K562 (cell line): Measurements from ENCODE around the gene GKN1. TPM values are rescaled to one million over a fixed set of nuclear protein-coding genes. Genes with fewer than 3 reads are reported as not detected.

Source experiments
- ATAC-seq: fragments of 200-7000 bp; cut with Tn5 transposase; 3 replicates; pipeline ENCODE4 v1.9.1; 2020; ENCODE audit warnings: moderate library complexity
- BruUV-seq: library from RNA; stranded (reverse); fragments of 400-500 nt; replicated peaks from 2 replicates; lab custom pipeline; 2021; lab: Mats Ljungman, UMichigan
- CTCF ChIA-PET: fragments of 300-600 bp; formaldehyde crosslinking; extraction: SDS; loops from one replicate; lab custom pipeline; 2021; ENCODE audit warnings: low intra/inter-chr PET ratio; lab: Yijun Ruan, JAX
- POLR2A ChIA-PET: fragments of 300-600, 350-650 bp; sonication (Branson Sonifier 250); formaldehyde crosslinking; extraction: SDS; loops from one replicate; lab custom pipeline; 2021; ENCODE audit warnings: antibody characterized with exemption, inconsistent platforms; lab: Yijun Ruan, JAX
- DNase-seq, 4 experiments: peaks; one replicate each; pipeline versions ENCODE4 v3.0.0 to v3.0.0-alpha.2; 2011 to 2018; ENCODE audit warnings: low spot score in 3 of 4, mixed read lengths in 3 of 4; ENCODE audit errors: extremely low read depth in 1 of 4
- FAIRE-seq: peaks from 2 replicates; lab custom pipeline; 2011; peaks lifted over from hg19 to GRCh38; lab: Jason Lieb, UNC
- H2AFZ ChIP-seq: 2 replicates; pipeline ENCODE4 v1.6.0; 2011; ENCODE audit warnings: low read depth, low read length, control low read depth, inconsistent platforms
- H3K27ac ChIP-seq: fragments of 200-600 bp; 3 replicates; pipeline ENCODE4 v1.8.0; 2011; ENCODE audit warnings: low read depth, mild to moderate bottlenecking, control low read depth, inconsistent platforms, low read length, moderate library complexity, mixed read lengths; ENCODE audit errors: extremely low read depth
- H3K27me3 ChIP-seq, 2 experiments: fragments of 300-600 bp in 1 of 2; 2 replicates in 1 of 2; 3 replicates in 1 of 2; pipeline versions ENCODE4 v1.6.0 to v1.8.0; 2011; ENCODE audit warnings: inconsistent platforms in 2 of 2, low read length in 2 of 2, mild to moderate bottlenecking in 1 of 2, mixed read lengths in 1 of 2, moderate library complexity in 1 of 2; ENCODE audit not compliant: control insufficient read depth in 2 of 2, insufficient read depth in 2 of 2
- H3K36me3 ChIP-seq: fragments of 300-600 bp; 3 replicates; pipeline ENCODE4 v1.8.0; 2011; ENCODE audit warnings: mild to moderate bottlenecking, low read length, inconsistent platforms; ENCODE audit not compliant: control insufficient read depth, insufficient read depth
- H3K4me1 ChIP-seq, 2 experiments: fragments of 200-600 bp in 1 of 2; replicated peaks in 1 of 2; 2 replicates in 1 of 2; 3 replicates in 1 of 2; pipeline versions ENCODE4 v1.5.1 to v1.8.0; 2011; ENCODE audit warnings: inconsistent platforms in 2 of 2, low read length in 2 of 2, mild to moderate bottlenecking in 1 of 2, mixed read lengths in 1 of 2, moderate library complexity in 1 of 2; ENCODE audit not compliant: control insufficient read depth in 2 of 2, insufficient read depth in 2 of 2
- H3K4me2 ChIP-seq: 2 replicates; pipeline ENCODE4 v1.6.1; 2011; ENCODE audit warnings: low read length, control low read depth, inconsistent platforms, mixed read lengths; ENCODE audit not compliant: insufficient read depth
- H3K4me3 ChIP-seq: fragments of 200-600 bp; sonication (generic), shearing (Covaris generic); 2 replicates; pipeline ENCODE4 v1.5.1; 2016; ENCODE audit warnings: control low read depth, inconsistent platforms
- H3K79me2 ChIP-seq: fragments of 200-600 bp; 3 replicates; pipeline ENCODE4 v1.8.0; 2011; ENCODE audit warnings: low read length, inconsistent platforms; ENCODE audit not compliant: control insufficient read depth, insufficient read depth
- H3K9ac ChIP-seq, 2 experiments: 2 replicates each; pipeline versions ENCODE4 v1.6.0 to v1.6.1; 2011; ENCODE audit warnings: low read depth in 2 of 2, low read length in 2 of 2, control low read depth in 1 of 2, inconsistent platforms in 1 of 2, mild to moderate bottlenecking in 1 of 2, mixed read lengths in 1 of 2; ENCODE audit not compliant: insufficient read depth in 1 of 2
- H3K9me1 ChIP-seq: one replicate; pipeline ENCODE4 v1.6.0; 2011; ENCODE audit warnings: inconsistent platforms, mild to moderate bottlenecking, low read length, moderate library complexity; ENCODE audit not compliant: control insufficient read depth, insufficient read depth
- H3K9me3 ChIP-seq: replicated peaks from 2 replicates; pipeline ENCODE4 v1.5.1; 2011; ENCODE audit warnings: low read depth, low read length, inconsistent platforms; ENCODE audit not compliant: control insufficient read depth, insufficient read depth
- H4K20me1 ChIP-seq: replicated peaks from 2 replicates; pipeline ENCODE4 v1.6.1; 2011; ENCODE audit warnings: low read length, inconsistent platforms, mixed read lengths; ENCODE audit not compliant: control insufficient read depth, insufficient read depth
- PHTF2 ChIP-seq: fragments of 250-450 bp; sonication (Bioruptor Pico); IDR thresholded peaks from 2 replicates; pipeline ENCODE4 v1.5.0; 2021; ENCODE audit warnings: mild to moderate bottlenecking
- PTTG1 ChIP-seq: fragments of 450-650 bp; IDR thresholded peaks from 2 replicates; pipeline ENCODE4 v1.6.1; 2016; ENCODE audit warnings: low read depth, mild to moderate bottlenecking, missing genetic modification characterization, missing compliant biosample characterization
- RAD21 ChIP-seq, 2 experiments: fragments of 250-450 bp in 1 of 2; fragments of 450-650 bp in 1 of 2; sonication (Bioruptor Pico) in 1 of 2; formaldehyde crosslinking in 1 of 2; IDR thresholded peaks in 1 of 2; conservative IDR thresholded peaks in 1 of 2; 2 replicates each; pipeline versions ENCODE4 v1.4.0 to v1.8.0; 2020 to 2022; ENCODE audit warnings: mild to moderate bottlenecking in 2 of 2, moderate library complexity in 1 of 2
- ZNF316 ChIP-seq: fragments of 450-650 bp; IDR thresholded peaks from 2 replicates; pipeline ENCODE4 v1.6.1; 2016
- WGBS: fragments of 100-300 bp; shearing (Covaris generic); methylation state at CpG from one replicate; pipeline ENCODE4 v1.1.6; 2016; ENCODE audit warnings: low coverage, mixed read lengths; ENCODE audit not compliant: insufficient coverage; ENCODE audit errors: missing lambda C conversion rate; 5-methylcytosine and 5-hydroxymethylcytosine counted together
- in situ Hi-C: fragments of 300-500 bp; cut with MboI; formaldehyde crosslinking; loops from 4 replicates; pipeline ENCODE4 v1.15.0; 2018; ENCODE audit warnings: inconsistent platforms, mixed read lengths
- intact Hi-C: fragments of 100-400 bp; cut with micrococcal nuclease; formaldehyde crosslinking; loops from 2 replicates; pipeline ENCODE4 v1.14.2; 2022
- polyA plus RNA-seq, 8 experiments: library from polyadenylated mRNA; depleted of rRNA in 4 of 8; stranded (reverse) in 5 of 8; unstranded in 3 of 8; fragments of >200 nt; fragmentation: Nextera tagmentation in 2 of 8; fragmentation: Illumina TruSeq in 1 of 8; extraction: Ambion mirVana in 2 of 8; extraction: Trizol in 1 of 8; gene quantifications; 2 replicates each; pipeline versions ENCODE4 v1.2.1 to v1.2.3, GENCODE V29; 2011 to 2014; ENCODE audit warnings: inconsistent platforms in 1 of 8, missing spikeins in 1 of 8
- total RNA-seq, 7 experiments: library from RNA; depleted of rRNA in 6 of 7; stranded (reverse); fragments of >200 nt in 6 of 7; fragmentation: Illumina TruSeq in 2 of 7; extraction: Trizol in 2 of 7; gene quantifications; 2 replicates each; pipeline versions ENCODE4 v1.2.1 to v1.2.3, GENCODE V29; 2011 to 2021; ENCODE audit warnings: low replicate concordance in 1 of 7
- TF ChIP-seq, protein P1 (sequence below): fragments of 450-650 bp; IDR thresholded peaks from 2 replicates; pipeline ENCODE4 v1.6.1; 2016; ENCODE audit warnings: low read depth
- TF ChIP-seq, protein P2 (sequence below): fragments of 250-450 bp; sonication (Bioruptor Pico); IDR thresholded peaks from 2 replicates; pipeline ENCODE4 v1.5.0; 2021; ENCODE audit warnings: mild to moderate bottlenecking, borderline replicate concordance

GKN1 gene
- total and polyA plus RNA-seq, 9 of the 15 experiments (the other 6 are each of a cell fraction or from before 2014, with no cell fraction given), result not detected

DNA sequence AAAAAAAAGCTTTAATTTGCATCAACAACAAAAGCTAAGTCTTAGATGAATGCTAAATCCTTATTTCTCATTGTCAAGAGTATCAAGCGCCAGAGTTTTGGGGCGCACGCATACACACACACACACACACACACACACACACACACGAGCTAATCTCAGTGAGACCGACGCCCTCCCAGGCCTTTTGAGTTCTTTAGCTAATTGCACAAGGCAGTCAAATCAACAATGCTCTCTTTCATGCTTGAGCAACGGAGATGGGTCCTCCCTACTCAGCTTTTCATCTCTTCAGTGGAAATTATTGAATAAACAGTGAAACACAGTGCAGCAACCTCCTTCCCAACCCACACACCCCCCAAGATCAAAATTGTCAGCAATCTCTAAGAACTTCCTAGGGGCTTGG, 19.2 kb downstream of the GKN1 start:
- no peak overlapping the region for H3K27ac ChIP-seq
- intact Hi-C loops (no loop called here), in situ Hi-C loops (no loop called here)
- DNase-seq (no peak), ATAC-seq (no peak), FAIRE-seq (no peak)
- no peaks in the 10 kb centered on the region for H3K36me3 ChIP-seq
- H3K9me3 ChIP-seq, result no peaks in the 10 kb centered on the region
- WGBS, result 0% methylated on average over 7 of the region's 7 CpGs
- no peaks in the 10 kb centered on the region for H3K79me2 ChIP-seq
- H3K9ac ChIP-seq, result no peak overlapping the region
- no TSS peak for BruUV-seq
- no peaks in the 10 kb centered on the region for H3K4me1 ChIP-seq
- peaks cover 0 to 17% of the 10 kb centered on the region in 2 experiments; a peak in 4 of 5 replicates for H3K27me3 ChIP-seq
- H3K4me3 ChIP-seq, result no peak overlapping the region
- no peaks in the 10 kb centered on the region for H3K9me1 ChIP-seq
- no peak overlapping the region for H3K4me2 ChIP-seq
- CTCF ChIA-PET, result no interaction called here
- POLR2A ChIA-PET, result interaction anchor here (0.6 kb wide), 1 partner anchor 68 kb away, joined by 3 read pairs; no protein-coding TSS in a partner anchor
- no peak overlapping the region for H2AFZ ChIP-seq
- H4K20me1 ChIP-seq, result no peaks in the 10 kb centered on the region
- TF ChIP-seq ZNF316 (no peak), RAD21 (CRISPR knock-in tag; conservative IDR thresholded peaks at IDR 0.05 in 1 of 2, IDR thresholded peaks at IDR 0.05 in 1 of 2) (no peak), PTTG1 (tag) (no peak), PHTF2 (CRISPR knock-in tag) (no peak)
- TF ChIP-seq, protein P1, sequence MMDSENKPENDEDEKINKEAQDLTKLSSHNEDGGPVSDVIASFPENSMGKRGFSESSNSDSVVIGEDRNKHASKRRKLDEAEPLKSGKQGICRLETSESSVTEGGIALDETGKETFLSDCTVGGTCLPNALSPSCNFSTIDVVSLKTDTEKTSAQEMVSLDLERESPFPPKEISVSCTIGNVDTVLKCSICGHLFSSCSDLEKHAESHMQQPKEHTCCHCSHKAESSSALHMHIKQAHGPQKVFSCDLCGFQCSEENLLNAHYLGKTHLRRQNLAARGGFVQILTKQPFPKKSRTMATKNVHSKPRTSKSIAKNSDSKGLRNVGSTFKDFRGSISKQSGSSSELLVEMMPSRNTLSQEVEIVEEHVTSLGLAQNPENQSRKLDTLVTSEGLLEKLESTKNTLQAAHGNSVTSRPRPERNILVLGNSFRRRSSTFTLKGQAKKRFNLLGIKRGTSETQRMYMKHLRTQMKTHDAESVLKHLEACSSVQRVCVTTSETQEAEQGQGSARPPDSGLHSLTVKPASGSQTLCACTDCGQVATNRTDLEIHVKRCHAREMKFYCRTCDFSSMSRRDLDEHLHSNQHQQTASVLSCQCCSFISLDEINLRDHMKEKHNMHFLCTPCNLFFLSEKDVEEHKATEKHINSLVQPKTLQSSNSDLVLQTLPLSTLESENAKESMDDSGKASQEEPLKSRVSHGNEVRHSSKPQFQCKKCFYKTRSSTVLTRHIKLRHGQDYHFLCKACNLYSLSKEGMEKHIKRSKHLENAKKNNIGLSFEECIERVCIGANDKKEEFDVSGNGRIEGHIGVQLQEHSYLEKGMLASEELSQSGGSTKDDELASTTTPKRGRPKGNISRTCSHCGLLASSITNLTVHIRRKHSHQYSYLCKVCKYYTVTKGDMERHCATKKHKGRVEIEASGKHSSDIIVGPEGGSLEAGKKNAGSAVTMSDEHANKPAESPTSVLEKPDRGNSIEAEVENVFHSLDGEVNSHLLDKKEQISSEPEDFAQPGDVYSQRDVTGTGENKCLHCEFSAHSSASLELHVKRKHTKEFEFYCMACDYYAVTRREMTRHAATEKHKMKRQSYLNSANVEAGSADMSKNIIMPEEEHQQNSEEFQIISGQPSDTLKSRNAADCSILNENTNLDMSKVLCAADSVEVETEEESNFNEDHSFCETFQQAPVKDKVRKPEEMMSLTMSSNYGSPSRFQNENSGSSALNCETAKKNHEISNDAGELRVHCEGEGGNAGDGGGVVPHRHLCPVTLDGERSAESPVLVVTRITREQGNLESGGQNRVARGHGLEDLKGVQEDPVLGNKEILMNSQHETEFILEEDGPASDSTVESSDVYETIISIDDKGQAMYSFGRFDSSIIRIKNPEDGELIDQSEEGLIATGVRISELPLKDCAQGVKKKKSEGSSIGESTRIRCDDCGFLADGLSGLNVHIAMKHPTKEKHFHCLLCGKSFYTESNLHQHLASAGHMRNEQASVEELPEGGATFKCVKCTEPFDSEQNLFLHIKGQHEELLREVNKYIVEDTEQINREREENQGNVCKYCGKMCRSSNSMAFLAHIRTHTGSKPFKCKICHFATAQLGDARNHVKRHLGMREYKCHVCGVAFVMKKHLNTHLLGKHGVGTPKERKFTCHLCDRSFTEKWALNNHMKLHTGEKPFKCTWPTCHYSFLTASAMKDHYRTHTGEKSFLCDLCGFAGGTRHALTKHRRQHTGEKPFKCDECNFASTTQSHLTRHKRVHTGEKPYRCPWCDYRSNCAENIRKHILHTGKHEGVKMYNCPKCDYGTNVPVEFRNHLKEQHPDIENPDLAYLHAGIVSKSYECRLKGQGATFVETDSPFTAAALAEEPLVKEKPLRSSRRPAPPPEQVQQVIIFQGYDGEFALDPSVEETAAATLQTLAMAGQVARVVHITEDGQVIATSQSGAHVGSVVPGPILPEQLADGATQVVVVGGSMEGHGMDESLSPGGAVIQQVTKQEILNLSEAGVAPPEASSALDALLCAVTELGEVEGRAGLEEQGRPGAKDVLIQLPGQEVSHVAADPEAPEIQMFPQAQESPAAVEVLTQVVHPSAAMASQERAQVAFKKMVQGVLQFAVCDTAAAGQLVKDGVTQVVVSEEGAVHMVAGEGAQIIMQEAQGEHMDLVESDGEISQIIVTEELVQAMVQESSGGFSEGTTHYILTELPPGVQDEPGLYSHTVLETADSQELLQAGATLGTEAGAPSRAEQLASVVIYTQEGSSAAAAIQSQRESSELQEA, result no peak
- TF ChIP-seq, protein P2, sequence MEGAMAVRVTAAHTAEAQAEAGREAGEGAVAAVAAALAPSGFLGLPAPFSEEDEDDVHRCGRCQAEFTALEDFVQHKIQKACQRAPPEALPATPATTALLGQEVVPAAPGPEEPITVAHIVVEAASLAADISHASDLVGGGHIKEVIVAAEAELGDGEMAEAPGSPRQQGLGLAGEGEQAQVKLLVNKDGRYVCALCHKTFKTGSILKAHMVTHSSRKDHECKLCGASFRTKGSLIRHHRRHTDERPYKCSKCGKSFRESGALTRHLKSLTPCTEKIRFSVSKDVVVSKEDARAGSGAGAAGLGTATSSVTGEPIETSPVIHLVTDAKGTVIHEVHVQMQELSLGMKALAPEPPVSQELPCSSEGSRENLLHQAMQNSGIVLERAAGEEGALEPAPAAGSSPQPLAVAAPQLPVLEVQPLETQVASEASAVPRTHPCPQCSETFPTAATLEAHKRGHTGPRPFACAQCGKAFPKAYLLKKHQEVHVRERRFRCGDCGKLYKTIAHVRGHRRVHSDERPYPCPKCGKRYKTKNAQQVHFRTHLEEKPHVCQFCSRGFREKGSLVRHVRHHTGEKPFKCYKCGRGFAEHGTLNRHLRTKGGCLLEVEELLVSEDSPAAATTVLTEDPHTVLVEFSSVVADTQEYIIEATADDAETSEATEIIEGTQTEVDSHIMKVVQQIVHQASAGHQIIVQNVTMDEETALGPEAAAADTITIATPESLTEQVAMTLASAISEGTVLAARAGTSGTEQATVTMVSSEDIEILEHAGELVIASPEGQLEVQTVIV (CRISPR knock-in tag), result no peak
